ENCODE measurements around the gene IGF2BP2. TPM values are rescaled to one million over a fixed set of nuclear protein-coding genes. Genes with fewer than 3 reads are reported as not detected.

Gene IGF2BP2
- total RNA-seq, 1 donor from 2014 or later: 17.9 TPM

DNA sequence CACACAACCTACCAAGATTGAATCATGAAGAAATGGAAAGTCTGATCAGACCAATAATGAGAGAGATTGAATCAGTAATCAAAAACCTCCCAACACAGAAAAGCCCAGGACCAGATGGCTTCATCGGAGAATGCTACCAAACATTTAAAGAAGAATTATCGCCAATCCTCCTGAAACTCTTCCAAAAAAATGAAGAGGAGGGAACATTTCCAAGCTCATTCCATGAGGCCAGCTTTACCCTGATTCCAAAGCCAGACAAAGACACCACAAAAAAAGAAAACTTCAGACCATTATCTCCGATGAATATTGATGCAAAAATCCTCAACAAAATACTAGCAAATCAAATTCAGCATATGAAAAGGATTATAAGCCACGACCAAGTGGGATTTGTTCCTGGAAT, 144.6 kb downstream of the IGF2BP2 start:
- TF ChIP-seq CTCF (IDR thresholded peaks at IDR 0.05; ENCODE audit: borderline replicate concordance): no peak
- peaks cover 15% of the 10 kb centered on the region for H3K9me3 ChIP-seq (replicated peaks)
- no peaks in the 10 kb centered on the region for H3K4me1 ChIP-seq
- no peak overlapping the region for H3K4me3 ChIP-seq
- no peak overlapping the region for H3K27ac ChIP-seq (replicated peaks)
- intact Hi-C loops (cut with micrococcal nuclease): no loop called here
- H3K36me3 ChIP-seq: peaks cover 13% of the 10 kb centered on the region
- no peaks in the 10 kb centered on the region for H3K27me3 ChIP-seq (ENCODE audit: low read depth)
- no peak for DNase-seq

GRCh38 chr3:185678027-185678426, 146.8 kb downstream of the IGF2BP2 start:
- Histone ChIP-seq H3K27me3 (ENCODE audit: low read depth) (no peaks in the 10 kb centered on the region), H3K9me3 (replicated peaks) (peaks cover 15% of the 10 kb centered on the region), H3K27ac (replicated peaks) (no peak overlapping the region), H3K4me3 (no peak overlapping the region), H3K4me1 (no peaks in the 10 kb centered on the region), H3K36me3 (peaks cover 19% of the 10 kb centered on the region)
- no peak for TF ChIP-seq CTCF (IDR thresholded peaks at IDR 0.05; ENCODE audit: borderline replicate concordance)
- no peak for DNase-seq
- intact Hi-C loops (cut with micrococcal nuclease): loop anchor here (10.0 kb wide), 1 partner anchor 87 kb away; no protein-coding TSS in a partner anchor

DNA sequence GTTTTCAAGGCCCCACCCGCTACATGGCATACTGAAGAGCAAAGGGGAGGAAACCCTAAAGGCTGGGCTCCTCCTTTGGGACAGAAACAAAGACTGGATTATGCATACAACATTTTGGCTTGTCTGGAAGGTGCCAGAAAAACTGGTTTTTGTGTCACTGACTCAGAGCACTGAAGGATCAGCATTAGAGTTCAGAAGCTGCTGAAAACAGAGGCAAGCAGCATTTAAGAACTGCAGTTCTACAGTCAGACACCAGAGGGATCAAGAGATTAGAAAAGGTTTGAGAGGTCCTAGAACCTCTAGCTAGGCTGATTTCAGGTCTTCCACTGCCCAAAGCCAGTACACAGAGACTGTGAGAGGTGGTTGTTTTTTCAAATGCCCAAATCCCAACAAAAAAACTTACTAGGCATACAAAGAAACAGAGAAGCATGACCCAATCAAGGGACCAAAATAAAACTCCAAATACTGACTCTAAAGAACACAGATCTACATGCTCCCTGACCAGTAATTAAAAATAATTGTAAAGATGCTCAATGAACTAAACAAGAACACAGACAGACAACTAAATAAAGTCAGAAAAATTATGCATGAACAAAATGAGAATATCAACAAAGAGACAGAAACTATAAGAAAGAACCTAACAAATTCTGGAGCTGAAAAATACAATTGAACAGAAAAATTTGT, 147.6 kb downstream of the IGF2BP2 start:
- intact Hi-C loops (cut with micrococcal nuclease): loop anchor here (10.0 kb wide), 1 partner anchor 88 kb away; no protein-coding TSS in a partner anchor
- peaks cover 26% of the 10 kb centered on the region for H3K36me3 ChIP-seq
- peak; percentile 66 for TF ChIP-seq CTCF (IDR thresholded peaks at IDR 0.05; ENCODE audit: borderline replicate concordance)
- no peak for DNase-seq
- H3K4me3 ChIP-seq: no peak overlapping the region
- H3K27ac ChIP-seq (replicated peaks): no peak overlapping the region
- no peaks in the 10 kb centered on the region for H3K4me1 ChIP-seq
- no peaks in the 10 kb centered on the region for H3K27me3 ChIP-seq (ENCODE audit: low read depth)
- H3K9me3 ChIP-seq (replicated peaks): peaks cover 15% of the 10 kb centered on the region

DNA sequence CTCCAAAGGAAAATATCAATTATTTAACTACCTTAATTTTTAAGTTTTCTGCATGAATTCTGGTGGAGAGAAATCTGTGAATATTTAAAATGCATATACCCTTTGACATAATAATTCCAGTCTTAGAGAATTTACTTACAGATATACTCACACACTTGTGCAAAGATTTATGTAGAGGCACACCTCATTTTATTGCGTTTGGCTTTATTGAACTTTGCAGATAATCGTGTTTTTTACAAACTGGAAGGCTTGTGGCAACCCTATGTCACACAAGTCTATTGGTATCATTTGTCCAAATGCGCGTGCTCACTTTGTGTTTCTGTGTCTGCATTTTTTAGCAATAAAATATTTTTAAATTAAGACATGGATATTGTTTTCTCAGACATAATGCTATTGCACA, 157.3 kb downstream of the IGF2BP2 start:
- Histone ChIP-seq H3K27ac (replicated peaks) (no peak overlapping the region), H3K27me3 (ENCODE audit: low read depth) (no peaks in the 10 kb centered on the region), H3K4me3 (no peak overlapping the region), H3K4me1 (no peaks in the 10 kb centered on the region), H3K9me3 (replicated peaks) (no peaks in the 10 kb centered on the region), H3K36me3 (peaks cover 12% of the 10 kb centered on the region)
- intact Hi-C loops (cut with micrococcal nuclease): no loop called here
- no peak for TF ChIP-seq CTCF (IDR thresholded peaks at IDR 0.05; ENCODE audit: borderline replicate concordance)
- no peak for DNase-seq

DNA sequence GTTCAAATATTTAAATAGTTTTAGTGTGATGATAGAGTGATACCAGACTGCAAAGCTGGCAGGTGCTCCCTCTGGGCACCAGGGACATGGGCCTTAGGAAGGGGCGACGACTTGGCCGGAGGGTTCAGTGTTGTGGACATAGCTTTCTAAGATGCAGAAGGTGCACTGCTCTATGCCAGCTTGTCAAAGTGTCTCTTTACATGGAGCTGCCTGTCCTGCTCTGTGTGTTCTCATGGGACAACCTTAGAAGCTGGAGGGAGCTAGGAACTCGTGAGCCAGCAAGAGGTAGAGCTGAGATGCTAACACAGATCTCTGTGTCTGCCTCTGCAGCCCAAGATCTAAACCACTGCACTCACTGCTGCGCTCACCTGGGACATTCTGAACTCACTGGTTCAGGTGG, 160.9 kb downstream of the IGF2BP2 start:
- no peak for DNase-seq
- intact Hi-C loops (cut with micrococcal nuclease): no loop called here
- Histone ChIP-seq H3K27ac (replicated peaks) (no peak overlapping the region), H3K27me3 (ENCODE audit: low read depth) (no peaks in the 10 kb centered on the region), H3K9me3 (replicated peaks) (no peaks in the 10 kb centered on the region), H3K4me3 (no peak overlapping the region), H3K36me3 (no peaks in the 10 kb centered on the region), H3K4me1 (peaks cover 10% of the 10 kb centered on the region)
- no peak for TF ChIP-seq CTCF (IDR thresholded peaks at IDR 0.05; ENCODE audit: borderline replicate concordance)
